ENCODE results near the gene PPFIA3.

Gene PPFIA3

DNA sequence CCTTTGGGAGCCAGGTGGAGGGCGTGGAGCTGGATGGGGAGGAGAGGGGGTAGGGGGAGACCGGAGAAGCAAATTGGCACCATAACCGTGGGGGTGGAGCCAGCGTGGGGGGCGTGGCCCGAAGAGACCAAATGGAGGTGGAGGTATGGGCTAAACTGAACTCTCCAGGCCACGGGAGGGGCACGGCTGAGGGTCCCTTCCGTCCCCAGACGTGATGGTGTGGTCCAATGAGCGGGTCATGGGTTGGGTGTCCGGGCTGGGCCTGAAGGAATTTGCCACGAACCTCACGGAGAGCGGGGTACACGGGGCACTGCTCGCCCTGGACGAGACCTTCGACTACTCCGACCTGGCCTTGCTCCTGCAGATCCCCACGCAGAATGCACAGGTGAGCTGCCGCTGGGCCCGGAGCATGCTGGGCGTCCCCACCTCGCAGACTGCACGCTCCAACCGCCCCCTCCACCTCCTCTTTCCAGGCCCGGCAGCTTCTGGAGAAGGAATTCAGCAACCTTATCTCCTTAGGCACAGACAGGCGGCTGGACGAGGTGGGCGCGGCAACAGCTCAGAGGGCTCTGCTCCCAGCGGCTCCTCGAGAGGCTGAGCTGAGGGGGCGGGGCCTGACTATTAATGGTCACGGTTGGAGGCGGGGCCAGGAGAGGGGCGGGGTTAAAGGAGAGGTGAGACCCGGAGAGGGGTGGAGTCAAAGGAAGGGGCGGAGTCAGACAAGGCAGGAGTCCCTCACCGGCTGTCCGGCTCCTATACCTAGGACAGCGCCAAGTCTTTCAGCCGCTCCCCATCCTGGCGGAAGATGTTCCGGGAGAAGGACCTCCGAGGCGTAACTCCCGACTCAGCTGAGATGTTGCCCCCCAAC lies 29.7 kb downstream of the PPFIA3 start:
- FAIRE-seq: peak; percentile 65
- DNase-seq (ENCODE audit: low spot score): peak; percentile 88

DNA sequence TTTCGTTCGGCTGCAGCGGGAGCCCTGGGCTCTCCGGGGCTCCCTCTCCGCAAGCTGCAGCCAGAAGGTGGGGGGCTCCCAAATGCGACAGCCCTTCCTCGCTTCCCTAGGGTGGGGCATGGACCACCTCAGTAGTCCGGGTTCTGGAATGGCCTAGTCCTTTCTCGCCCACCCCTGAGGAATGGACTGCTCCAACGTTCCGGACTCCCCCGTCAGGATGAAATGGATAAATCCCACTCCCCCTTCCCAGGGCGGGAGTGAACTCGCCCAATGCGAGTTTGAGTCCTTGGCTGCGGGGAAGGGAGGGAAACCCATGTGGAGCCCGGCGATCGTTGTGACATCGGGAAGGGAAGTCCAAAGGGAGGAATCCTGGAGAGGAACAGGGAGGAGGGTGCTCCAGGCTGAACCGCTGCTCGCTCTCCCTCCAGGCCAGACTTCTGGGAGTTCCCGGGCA lies 30.3 kb downstream of the PPFIA3 start:
- FAIRE-seq (no peak), DNase-seq (ENCODE audit: low spot score) (peak; percentile 38)

- DNase-seq (ENCODE audit: low spot score) (peak; percentile 49), FAIRE-seq (no peak)
Observed at GRCh38 chr19:49150106-49150943, 31.0 kb downstream of the PPFIA3 start.

- DNase-seq (ENCODE audit: low spot score) (no peak), FAIRE-seq (no peak)
Observed at GRCh38 chr19:49150944-49151243, 31.6 kb downstream of the PPFIA3 start.

DNA sequence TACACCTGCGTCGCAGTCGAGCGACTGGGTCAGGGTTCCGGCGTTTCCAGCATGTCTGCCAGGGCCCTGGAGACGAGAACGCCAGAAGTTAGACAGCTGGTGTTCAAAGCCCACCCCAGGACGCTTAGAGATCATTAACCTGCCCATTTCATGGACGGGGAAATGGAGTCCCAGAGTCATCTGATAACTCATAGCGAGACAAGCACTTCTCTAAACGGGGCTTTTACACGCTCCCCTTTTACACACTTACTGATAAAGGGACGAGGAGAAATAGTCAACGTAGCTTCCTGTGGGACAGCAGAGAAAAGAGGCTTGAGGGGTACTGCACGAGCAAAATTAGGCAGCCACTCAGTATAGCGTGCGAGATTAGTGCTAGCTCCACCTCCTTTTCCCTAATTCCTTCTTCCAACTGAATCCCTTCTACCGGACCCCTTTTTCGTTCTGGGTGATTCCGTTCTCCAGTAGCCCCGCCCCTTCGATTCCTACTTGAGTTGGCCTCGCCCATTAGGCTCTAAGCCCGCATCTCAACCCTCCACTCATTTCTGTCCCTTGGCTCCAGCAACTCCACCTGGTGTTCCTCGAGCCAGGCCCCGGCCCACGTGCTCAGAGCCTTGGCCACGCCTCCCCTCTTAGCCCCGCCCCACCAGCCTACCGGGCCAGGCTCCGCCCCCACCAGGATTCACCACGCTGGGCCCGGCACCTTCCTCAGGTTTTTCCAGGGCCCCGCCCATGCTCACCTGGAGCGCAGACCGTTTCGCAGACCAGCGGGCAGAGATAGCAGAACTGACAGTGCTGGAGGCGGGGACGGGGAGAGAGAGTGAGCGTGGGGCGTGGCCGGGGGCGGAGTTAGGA lies 32.1 kb downstream of the PPFIA3 start:
- no peak for FAIRE-seq
- peak; percentile 3 for DNase-seq (ENCODE audit: low spot score)

DNA sequence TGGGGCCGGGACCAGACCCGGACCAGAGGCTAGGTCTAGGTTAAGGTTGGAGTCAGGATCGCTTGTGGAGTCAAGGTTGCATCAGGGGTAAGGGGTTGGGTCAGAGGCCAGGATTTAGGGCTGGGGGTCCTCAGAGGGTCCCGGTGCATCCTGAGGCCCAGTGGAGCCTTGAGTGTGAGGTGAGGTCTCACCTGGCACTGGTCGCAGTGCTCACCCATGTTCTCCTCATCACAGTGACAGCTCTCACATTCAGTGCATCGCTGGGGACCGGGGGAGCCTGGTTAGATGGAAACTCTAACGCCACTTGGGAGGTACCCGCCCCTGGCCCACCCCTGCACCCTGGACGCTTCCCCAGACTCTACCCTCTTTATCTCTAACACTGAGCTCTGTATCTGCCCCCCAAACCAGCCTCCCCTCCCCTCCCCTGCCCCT lies 32.8 kb downstream of the PPFIA3 start:
- DNase-seq (ENCODE audit: low spot score) (no peak), FAIRE-seq (no peak)

- DNase-seq (ENCODE audit: low spot score): no peak
- FAIRE-seq: no peak
Observed at GRCh38 chr19:49153167-49153809, 33.9 kb downstream of the PPFIA3 start.

GRCh38 chr19:49154279-49154678 lies 34.9 kb downstream of the PPFIA3 start:
- no peak for FAIRE-seq
- DNase-seq (ENCODE audit: low spot score): no peak

- FAIRE-seq: no peak
Observed at GRCh38 chr19:49155005-49155819, 35.9 kb downstream of the PPFIA3 start, which contains the start of gene HRC. HRC (minus strand) TSS chr19:49155396; CDS start chr19:49155237, 159 bp downstream.

DNA sequence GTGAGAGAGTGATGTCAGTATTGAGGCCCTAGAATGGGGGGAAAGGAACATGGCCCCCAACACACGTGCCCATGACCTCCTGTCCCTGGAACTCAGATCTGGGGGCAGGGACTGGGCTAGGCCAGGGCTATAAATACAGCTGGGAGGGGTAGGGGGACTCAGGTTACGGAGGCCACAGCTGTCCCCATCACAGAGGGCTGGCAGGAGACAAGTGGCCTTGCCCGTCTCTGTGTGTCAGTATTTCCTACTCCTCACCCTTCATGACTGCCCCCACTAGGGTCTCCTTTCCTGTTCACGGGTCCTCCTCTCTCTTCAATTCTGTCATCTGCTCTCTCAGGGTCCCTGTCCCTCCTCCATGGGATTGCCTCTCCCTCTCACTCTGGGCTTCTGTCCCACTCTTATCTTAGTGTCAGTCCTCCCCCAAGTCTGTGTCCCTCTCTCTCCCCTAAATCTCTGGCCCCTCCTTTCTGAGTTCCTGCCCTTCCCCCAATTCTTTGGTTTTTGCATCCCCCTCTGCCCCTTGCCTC lies 36.5 kb downstream of the PPFIA3 start:
- no peak for DNase-seq (ENCODE audit: low spot score)
- FAIRE-seq: no peak

More at GRCh38 chr19:49155005-49155819, 35.9 kb downstream of the PPFIA3 start, which contains the start of gene HRC:
- DNase-seq (ENCODE audit: low spot score): no peak

DNA sequence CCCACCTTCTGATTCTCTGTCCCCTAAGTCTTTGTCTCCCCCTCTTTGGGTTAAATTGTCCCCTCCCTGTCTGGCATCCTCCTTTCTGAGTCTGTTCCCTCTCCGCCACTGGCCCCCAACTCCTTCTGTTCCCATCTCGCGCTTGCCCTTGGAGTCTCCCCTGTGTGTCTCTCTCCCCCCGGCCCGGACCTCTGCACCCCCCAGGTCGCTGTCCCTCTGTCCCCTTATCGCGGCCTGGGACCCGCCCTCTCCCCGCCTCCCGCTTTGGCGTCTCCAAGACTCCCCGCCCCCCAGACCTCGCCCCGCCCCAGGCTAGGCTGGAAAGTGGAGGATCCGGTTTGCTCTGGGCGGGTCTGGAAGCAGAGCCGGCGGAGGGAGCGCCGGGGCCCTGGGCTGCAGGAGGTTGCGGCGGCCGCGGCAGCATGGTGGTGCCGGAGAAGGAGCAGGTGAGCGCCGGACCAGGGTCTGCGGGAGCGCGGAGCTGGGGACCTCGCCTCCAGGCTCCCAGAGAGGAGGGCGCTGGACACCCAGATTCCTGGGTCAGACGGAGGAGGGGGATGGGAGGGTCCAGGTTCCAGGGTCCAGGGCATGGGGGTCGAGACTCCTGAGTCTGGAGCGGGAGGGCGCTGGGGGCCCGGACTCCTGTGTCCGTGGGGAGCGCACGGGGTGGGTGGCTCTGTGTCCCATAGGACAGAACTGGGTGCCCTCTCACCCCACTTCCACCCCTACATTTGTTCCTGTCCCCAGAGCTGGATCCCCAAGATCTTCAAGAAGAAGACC lies 38.3 kb downstream of the PPFIA3 start, which contains the start of gene TRPM4:
Gene TRPM4, plus strand, starts transcription at position 348 of the 780 bp plus-strand sequence. Its CDS starts 75 bp downstream, at position 423.
- DNase-seq (ENCODE audit: low spot score) (peak; percentile 34), FAIRE-seq (no peak)

DNA sequence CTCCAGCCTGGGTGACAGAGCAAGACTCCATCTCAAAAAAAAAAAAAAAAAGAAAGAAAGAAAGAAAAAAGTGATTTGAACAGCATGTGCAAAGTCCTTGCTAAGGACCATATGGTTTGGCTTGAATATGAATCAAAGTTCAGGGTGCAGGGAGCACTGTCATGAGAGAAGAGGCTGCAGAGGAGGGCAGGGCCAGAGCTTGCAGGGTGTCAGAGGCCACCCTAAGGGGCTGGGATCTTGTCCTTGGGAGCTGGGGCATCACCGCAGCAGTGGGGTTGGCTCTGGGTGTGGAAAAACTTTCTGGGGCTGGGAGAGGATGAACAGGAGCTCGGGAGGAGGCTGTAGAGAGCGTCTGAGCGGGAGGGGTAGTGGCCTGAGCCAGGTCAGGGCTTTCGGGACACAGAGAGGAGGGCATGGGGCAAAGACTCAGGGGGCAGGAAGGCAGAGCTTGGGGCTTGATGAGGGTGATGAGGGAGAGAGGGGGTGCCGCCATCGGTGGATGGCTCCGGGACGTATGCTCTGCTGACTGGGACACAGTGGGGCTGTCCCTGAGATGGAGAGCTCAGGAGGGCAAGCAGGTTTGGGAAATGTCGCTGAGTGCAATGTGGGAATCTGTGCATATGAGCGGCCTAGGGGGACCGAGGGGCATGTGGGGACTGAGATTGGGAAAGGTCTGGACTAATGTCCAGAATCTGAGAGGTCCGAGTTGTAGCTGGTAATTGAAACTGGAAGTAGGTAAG lies 41.3 kb downstream of the PPFIA3 start:
- FAIRE-seq (no peak), DNase-seq (ENCODE audit: low spot score) (no peak)

DNA sequence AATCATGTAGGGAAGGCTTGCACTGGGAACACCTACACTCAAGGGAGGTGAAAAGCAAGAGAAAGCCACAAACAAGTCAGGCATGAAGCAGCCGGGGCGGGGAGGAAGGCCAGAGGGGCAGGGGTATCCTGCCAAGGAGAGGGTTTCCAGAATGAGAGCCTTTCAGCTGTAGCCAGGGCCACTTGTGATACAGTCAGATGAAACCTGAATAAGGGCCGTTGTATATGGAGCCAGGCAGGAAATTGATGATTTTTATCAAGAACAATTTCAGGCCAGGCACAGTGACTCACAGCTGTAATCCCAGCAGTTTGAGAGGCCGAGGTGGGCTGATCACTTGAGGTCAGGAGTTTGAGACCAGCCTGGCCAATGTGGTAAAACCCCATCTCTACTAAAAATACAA lies 42.6 kb downstream of the PPFIA3 start:
- DNase-seq (ENCODE audit: low spot score): no peak
- no peak for FAIRE-seq

- DNase-seq (ENCODE audit: low spot score) (no peak), FAIRE-seq (no peak)
Observed at GRCh38 chr19:49165111-49165750, 45.9 kb downstream of the PPFIA3 start.

DNA sequence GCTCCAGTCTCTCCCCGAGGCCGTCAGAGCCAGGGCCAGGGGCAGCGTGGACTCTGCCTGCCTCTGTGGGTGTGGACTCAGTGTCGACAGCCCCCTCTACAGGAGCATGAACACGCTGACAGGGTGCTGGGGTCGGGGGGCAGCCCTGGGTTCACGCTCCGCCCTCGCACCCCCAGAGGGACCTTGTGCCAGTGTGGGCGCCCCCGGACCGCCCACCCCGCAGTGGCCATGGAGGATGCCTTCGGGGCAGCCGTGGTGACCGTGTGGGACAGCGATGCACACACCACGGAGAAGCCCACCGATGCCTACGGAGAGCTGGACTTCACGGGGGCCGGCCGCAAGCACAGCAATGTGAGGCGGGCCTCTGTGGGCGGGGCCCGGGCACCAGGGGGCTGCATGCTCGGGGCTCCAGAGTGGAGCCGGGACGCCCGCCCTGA lies 46.5 kb downstream of the PPFIA3 start:
- FAIRE-seq (no peak), DNase-seq (ENCODE audit: low spot score) (no peak)

GRCh38 chr19:49167857-49168409 lies 48.6 kb downstream of the PPFIA3 start:
- DNase-seq (ENCODE audit: low spot score): no peak
- FAIRE-seq: no peak

DNA sequence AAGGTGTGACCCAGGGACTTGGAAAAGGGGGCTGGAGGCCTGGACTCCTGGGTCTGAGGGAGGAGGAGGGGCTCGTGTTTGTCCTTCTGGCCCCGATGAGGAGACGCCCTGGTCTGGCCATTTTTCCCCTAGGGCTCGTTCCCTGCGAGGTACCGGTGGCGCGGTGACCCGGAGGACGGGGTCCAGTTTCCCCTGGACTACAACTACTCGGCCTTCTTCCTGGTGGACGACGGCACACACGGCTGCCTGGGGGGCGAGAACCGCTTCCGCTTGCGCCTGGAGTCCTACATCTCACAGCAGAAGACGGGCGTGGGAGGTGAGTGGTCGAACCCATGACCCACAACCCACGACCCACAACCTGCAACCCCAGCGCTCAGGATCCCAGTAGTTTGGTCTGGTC lies 49.1 kb downstream of the PPFIA3 start:
- FAIRE-seq: no peak

More for the DNA sequence above, 49.1 kb downstream of the PPFIA3 start:
- no peak for DNase-seq (ENCODE audit: low spot score)

Data from RCC 7860 (cell line).